T-cell (primary cell): ENCODE measurements around the gene CARMIL3. TPM values are rescaled to one million over a fixed set of nuclear protein-coding genes. Genes with fewer than 3 reads are reported as not detected.

Experiments used
- ATAC-seq, 4 experiments: fragments of 200-7000 bp in 3 of 4; fragments of 150-1000 bp in 1 of 4; cut with Tn5 transposase; replicated peaks in 1 of 4; 1 replicate in 3 of 4; 2 replicates in 1 of 4; pipeline ENCODE4 v1.10.0; 2021; ENCODE audit warnings: moderate library complexity in 3 of 4, mild to moderate bottlenecking in 2 of 4, moderate number of reproducible peaks in 1 of 4
- CTCF ChIA-PET, 2 donors: fragments of 300-600 bp; sonication (Branson Sonifier 250); formaldehyde crosslinking; loops; one replicate each; lab custom pipeline; 2022; ENCODE audit warnings: antibody characterized with exemption in 2 of 2; lab: Charles Lee
- POLR2A ChIA-PET, 2 donors: fragments of 300-600 bp; sonication (Branson Sonifier 250); formaldehyde crosslinking; loops; one replicate each; lab custom pipeline; 2022; ENCODE audit warnings: antibody characterized with exemption in 2 of 2; lab: Charles Lee
- DNase-seq, 35 experiments: peaks; one replicate each; pipeline versions ENCODE4 v3.0.0 to v3.0.0-alpha.2; 2013 to 2023
- H3K27ac ChIP-seq: one replicate; pipeline ENCODE4 v1.5.1; 2013; ENCODE audit warnings: low read length
- H3K27me3 ChIP-seq, 2 experiments: replicated peaks in 1 of 2; 1 replicate in 1 of 2; 2 replicates in 1 of 2; pipeline versions ENCODE4 v1.6.1 to v1.7.0; 2013; ENCODE audit warnings: low read length in 1 of 2, mixed read lengths in 1 of 2; ENCODE audit not compliant: control insufficient read depth in 2 of 2, insufficient read depth in 2 of 2; ENCODE audit errors: extremely low read depth in 1 of 2
- H3K36me3 ChIP-seq, 2 donors: 1 replicate in 1 of 2; 2 replicates in 1 of 2; pipeline versions ENCODE4 v1.6.1 to v1.7.0; 2013; ENCODE audit warnings: low read length in 1 of 2; ENCODE audit not compliant: control insufficient read depth in 2 of 2, insufficient read depth in 1 of 2; ENCODE audit errors: extremely low read depth in 1 of 2
- H3K4me1 ChIP-seq, 2 experiments: 1 replicate in 1 of 2; 2 replicates in 1 of 2; pipeline versions ENCODE4 v1.6.1 to v1.7.0; 2013; ENCODE audit warnings: low read length in 2 of 2, mixed read lengths in 1 of 2; ENCODE audit not compliant: insufficient read depth in 2 of 2, control insufficient read depth in 1 of 2; ENCODE audit errors: extremely low read depth in 1 of 2
- H3K4me3 ChIP-seq, 2 donors: 1 replicate in 1 of 2; 2 replicates in 1 of 2; pipeline versions ENCODE4 v1.5.1 to v1.7.0; 2013; ENCODE audit warnings: mild to moderate bottlenecking in 2 of 2, low read length in 1 of 2, moderate library complexity in 1 of 2; ENCODE audit not compliant: control insufficient read depth in 1 of 2; ENCODE audit errors: extremely low read depth in 1 of 2
- H3K9me3 ChIP-seq: 2 replicates; pipeline ENCODE4 v1.7.0; 2013
- H3K27ac Mint-ChIP-seq, 2 donors: one replicate each; pipeline ENCODE4 v1.8.0; 2020 to 2021; ENCODE audit warnings: mild to moderate bottlenecking in 2 of 2, mixed read lengths in 2 of 2
- H3K27me3 Mint-ChIP-seq, 2 donors: one replicate each; pipeline ENCODE4 v1.8.0; 2021 to 2022; ENCODE audit warnings: mixed read lengths in 2 of 2
- H3K36me3 Mint-ChIP-seq: one replicate; pipeline ENCODE4 v1.8.0; 2021; ENCODE audit warnings: mixed read lengths
- H3K4me1 Mint-ChIP-seq, 3 donors: one replicate each; pipeline ENCODE4 v1.8.0; 2020 to 2022; ENCODE audit warnings: mixed read lengths in 3 of 3, mild to moderate bottlenecking in 1 of 3
- H3K4me3 Mint-ChIP-seq, 3 donors: one replicate each; pipeline ENCODE4 v1.8.0; 2020 to 2022; ENCODE audit warnings: mild to moderate bottlenecking in 3 of 3, mixed read lengths in 3 of 3, moderate library complexity in 3 of 3
- H3K9me3 Mint-ChIP-seq, 3 donors: one replicate each; pipeline ENCODE4 v1.8.0; 2020 to 2022; ENCODE audit warnings: mixed read lengths in 3 of 3
- WGBS: methylation state at CpG from one replicate; pipeline ENCODE4 v1.1.5; 2013; ENCODE audit warnings: missing lambda C conversion rate; ENCODE audit not compliant: insufficient coverage; 5-methylcytosine and 5-hydroxymethylcytosine counted together
- total RNA-seq, 35 experiments: library from RNA in 6 of 35; stranded (reverse) in 6 of 35; fragments of 120-200 nt in 1 of 35; gene quantifications; one replicate each; pipeline versions ENCODE4 v1.2.1 to v1.2.4 and lab custom pipeline; 2013 to 2026

The CARMIL3 gene
- total RNA-seq, 5 donors from 2014 or later (not counting 1 experiment from before 2014, with no cell fraction given): 0.38 to 1.9 (median 0.59) TPM

DNA sequence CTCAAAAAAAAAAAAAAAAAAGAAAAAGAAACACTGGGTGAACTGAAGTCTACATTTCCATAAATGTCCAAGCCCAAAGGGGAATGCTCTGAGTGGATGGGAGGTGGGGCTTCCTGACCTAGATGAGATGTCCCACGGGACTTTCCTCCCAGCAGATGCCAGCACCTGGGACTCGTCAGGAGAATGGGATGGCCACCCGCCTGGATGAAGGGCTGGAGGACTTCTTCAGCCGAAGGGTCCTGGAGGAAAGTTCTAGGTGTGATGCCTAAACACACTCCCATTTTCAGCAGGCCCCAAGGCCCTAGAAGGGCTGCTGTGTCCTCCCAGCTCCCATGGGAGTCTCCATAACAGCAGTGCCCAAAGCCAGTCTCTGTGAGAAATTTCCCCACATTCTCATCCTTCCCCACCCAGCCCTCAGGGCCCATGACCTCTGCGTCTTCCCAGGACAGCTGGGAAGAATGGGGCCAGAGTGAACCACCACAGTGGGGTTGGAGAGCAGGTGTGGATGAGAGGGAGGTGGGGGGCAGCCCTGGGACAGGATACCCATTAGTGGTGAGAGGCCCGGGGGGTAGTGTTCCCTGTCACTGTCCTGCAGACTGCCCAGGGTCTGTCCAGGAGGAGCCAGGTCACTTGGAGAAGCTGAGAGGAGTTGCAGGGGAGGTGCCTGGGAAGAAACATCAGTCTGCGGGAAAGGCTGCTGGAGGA is 12.4 kb downstream of the CARMIL3 start:
- H3K4me1 Mint-ChIP-seq: no peaks in the 10 kb centered on the region
- Histone ChIP-seq H3K4me3 (no peak overlapping the region), H3K4me1 (no peaks in the 10 kb centered on the region), H3K27ac (no peak overlapping the region), H3K9me3 (no peaks in the 10 kb centered on the region), H3K36me3 (no peaks in the 10 kb centered on the region), H3K27me3 (peaks cover 0 to 26% of the 10 kb centered on the region in 2 experiments)
- ATAC-seq: no peak
- no peaks in the 10 kb centered on the region for H3K27me3 Mint-ChIP-seq
- no peak overlapping the region for H3K27ac Mint-ChIP-seq
- H3K36me3 Mint-ChIP-seq: no peaks in the 10 kb centered on the region
- ChIA-PET POLR2A (interaction anchor here in 1 of 2 donors (0.7 kb wide), 1 partner anchor 32 kb away, joined by 6 read pairs; no protein-coding TSS in a partner anchor), CTCF (no interaction called here)
- 95% methylated on average over 2 of the region's 7 CpGs for WGBS
- no peak for DNase-seq
- H3K9me3 Mint-ChIP-seq: no peaks in the 10 kb centered on the region
- H3K4me3 Mint-ChIP-seq: no peak overlapping the region

- no peak overlapping the region for H3K4me3 ChIP-seq
- no peak for ATAC-seq
- H3K9me3 ChIP-seq: no peaks in the 10 kb centered on the region
- ChIA-PET CTCF (no interaction called here), POLR2A (no interaction called here)
- no peaks in the 10 kb centered on the region for H3K9me3 Mint-ChIP-seq
- no peaks in the 10 kb centered on the region for H3K4me1 Mint-ChIP-seq
- DNase-seq: no peak
- no peaks in the 10 kb centered on the region for H3K4me1 ChIP-seq
- H3K36me3 Mint-ChIP-seq: no peaks in the 10 kb centered on the region
- H3K4me3 Mint-ChIP-seq: no peak overlapping the region
- H3K27me3 ChIP-seq: peaks cover 0 to 28% of the 10 kb centered on the region in 2 experiments
- H3K36me3 ChIP-seq: no peaks in the 10 kb centered on the region
- peaks cover 0 to 4% of the 10 kb centered on the region in 2 donors for H3K27me3 Mint-ChIP-seq
- no peak overlapping the region for H3K27ac ChIP-seq
- 95% methylated on average over 6 of the region's 15 CpGs for WGBS
- no peak overlapping the region for H3K27ac Mint-ChIP-seq
Observed at GRCh38 chr14:24064856-24065255, 13.0 kb downstream of the CARMIL3 start.

DNA sequence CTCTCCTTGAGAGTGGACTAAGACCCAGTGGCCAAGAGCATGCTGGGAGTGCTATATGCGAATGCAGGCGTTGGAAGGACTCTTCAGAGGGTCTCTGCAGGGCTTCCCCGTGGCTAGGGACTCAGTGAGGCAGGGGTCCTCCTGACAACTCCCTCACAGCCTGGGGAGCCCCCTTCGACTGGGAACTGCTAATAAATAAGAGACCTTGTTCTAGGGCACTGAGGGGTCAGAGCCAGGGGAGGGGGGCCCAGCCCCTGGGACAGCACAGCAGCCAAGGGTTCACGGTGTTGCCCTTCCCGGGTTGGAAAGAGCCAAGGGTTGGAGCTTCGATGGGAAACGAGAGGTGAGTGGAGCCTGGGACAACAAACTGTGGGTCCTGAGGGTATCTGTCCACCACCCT is 13.6 kb downstream of the CARMIL3 start:
- DNase-seq: no peak
- 90% methylated on average over 4 of the region's 8 CpGs for WGBS

GRCh38 chr14:24066496-24067132 is 14.8 kb downstream of the CARMIL3 start:
- CTCF ChIA-PET: interaction anchor here in 1 of 2 donors (0.6 kb wide), 1 partner anchor 60 kb away, joined by 3 read pairs; no protein-coding TSS in a partner anchor
- H3K4me1 ChIP-seq: no peaks in the 10 kb centered on the region
- no peak for DNase-seq
- H3K9me3 Mint-ChIP-seq: no peaks in the 10 kb centered on the region
- WGBS: 87% methylated on average over 4 of the region's 8 CpGs
- H3K36me3 ChIP-seq: no peaks in the 10 kb centered on the region
- H3K27me3 ChIP-seq: peaks cover 0 to 38% of the 10 kb centered on the region in 2 experiments
- H3K27ac Mint-ChIP-seq: no peak overlapping the region
- H3K27ac ChIP-seq: no peak overlapping the region
- no peaks in the 10 kb centered on the region for H3K36me3 Mint-ChIP-seq
- H3K27me3 Mint-ChIP-seq: peaks cover 6 to 14% of the 10 kb centered on the region in 2 donors
- H3K4me3 Mint-ChIP-seq: no peak overlapping the region
- ATAC-seq: no peak
- H3K9me3 ChIP-seq: no peaks in the 10 kb centered on the region
- H3K4me3 ChIP-seq: no peak overlapping the region
- no peaks in the 10 kb centered on the region for H3K4me1 Mint-ChIP-seq
- POLR2A ChIA-PET: no interaction called here

More for the DNA sequence above, 13.6 kb downstream of the CARMIL3 start:
- Mint-ChIP-seq H3K9me3 (no peaks in the 10 kb centered on the region), H3K36me3 (no peaks in the 10 kb centered on the region), H3K27ac (no peak overlapping the region), H3K27me3 (peaks cover 0 to 7% of the 10 kb centered on the region in 2 donors), H3K4me3 (no peak overlapping the region), H3K4me1 (no peaks in the 10 kb centered on the region)
- ATAC-seq: no peak
- H3K4me1 ChIP-seq: no peaks in the 10 kb centered on the region
- no peak overlapping the region for H3K27ac ChIP-seq
- no peaks in the 10 kb centered on the region for H3K9me3 ChIP-seq
- POLR2A ChIA-PET: no interaction called here
- CTCF ChIA-PET: no interaction called here
- no peaks in the 10 kb centered on the region for H3K36me3 ChIP-seq
- H3K27me3 ChIP-seq: peaks cover 0 to 31% of the 10 kb centered on the region in 2 experiments
- H3K4me3 ChIP-seq: no peak overlapping the region

DNA sequence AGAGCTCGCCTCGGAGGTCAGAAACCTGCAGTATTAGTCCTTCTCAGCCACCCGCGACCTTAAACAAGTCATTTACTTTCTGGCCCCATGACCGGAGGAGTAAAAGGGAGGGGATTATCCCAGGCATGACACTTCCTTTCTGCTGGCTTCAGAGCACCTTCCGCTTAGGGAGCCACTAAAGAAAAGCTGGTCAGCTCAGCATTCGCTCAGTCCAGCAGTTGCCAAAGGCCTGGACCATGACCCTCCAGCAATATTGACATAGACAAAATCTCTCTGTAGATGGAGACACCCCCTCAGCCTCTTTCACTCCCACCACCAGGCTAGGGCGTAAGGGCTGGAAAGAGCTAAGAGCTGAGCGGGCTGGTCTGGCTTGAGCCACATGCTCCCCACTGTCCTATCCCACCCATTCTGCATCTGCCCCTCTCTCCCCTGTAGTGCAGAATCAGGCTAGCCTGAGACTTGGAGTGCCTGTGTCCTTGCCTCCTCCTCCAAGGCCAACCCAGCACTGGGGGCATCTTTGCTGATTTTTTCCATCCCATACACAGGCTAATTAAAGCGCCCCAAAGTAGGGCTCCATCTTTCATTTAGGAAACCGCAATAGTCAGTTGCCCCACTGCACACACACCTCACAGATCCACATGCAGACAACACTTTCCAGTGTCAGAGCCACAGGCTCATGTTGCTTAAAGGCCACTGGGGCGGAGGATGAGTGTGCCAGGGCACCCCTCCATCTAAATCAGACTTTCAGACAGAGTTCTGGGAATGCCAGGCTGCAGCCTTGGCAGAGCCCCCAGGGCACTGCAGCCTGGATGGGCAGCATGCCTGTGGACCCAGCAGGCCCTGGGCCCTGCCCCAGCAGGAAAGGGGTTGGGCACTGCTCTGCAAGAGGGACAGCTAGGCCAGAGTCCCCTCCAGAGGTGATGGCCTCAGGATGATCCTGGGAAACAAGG is 15.6 kb downstream of the CARMIL3 start:
- WGBS: 90% methylated on average over 7 of the region's 12 CpGs
- Mint-ChIP-seq H3K27me3 (peaks cover 6 to 14% of the 10 kb centered on the region in 2 donors), H3K4me1 (no peaks in the 10 kb centered on the region), H3K9me3 (no peaks in the 10 kb centered on the region), H3K36me3 (no peaks in the 10 kb centered on the region), H3K4me3 (no peak overlapping the region), H3K27ac (no peak overlapping the region)
- CTCF ChIA-PET: interaction anchor here in 1 of 2 donors (0.6 kb wide), 1 partner anchor 60 kb away, joined by 3 read pairs; no protein-coding TSS in a partner anchor
- POLR2A ChIA-PET: no interaction called here
- Histone ChIP-seq H3K4me3 (no peak overlapping the region), H3K27me3 (peaks cover 0 to 44% of the 10 kb centered on the region in 2 experiments), H3K4me1 (no peaks in the 10 kb centered on the region), H3K27ac (no peak overlapping the region), H3K36me3 (no peaks in the 10 kb centered on the region), H3K9me3 (no peaks in the 10 kb centered on the region)
- no peak for DNase-seq
- ATAC-seq: no peak
